NOMO-1 treated with dmso at 0.1 percent for 144 hours (cell line): ENCODE data around the gene SAP30BP.

Experiments used
- DNase-seq: peaks from one replicate; lab custom pipeline; 2025; ENCODE audit not compliant: unreplicated experiment; lab: John Stamatoyannopoulos, UW

The SAP30BP gene

GRCh38 chr17:75737133-75737962 lies 70.2 kb downstream of the SAP30BP start:
- DNase-seq: no peak

GRCh38 chr17:75738218-75738802 lies 71.2 kb downstream of the SAP30BP start:
- peak; percentile 67 for DNase-seq

GRCh38 chr17:75739174-75739573 lies 72.0 kb downstream of the SAP30BP start:
- DNase-seq: no peak

- no peak for DNase-seq
Measured at GRCh38 chr17:75739801-75740200, 72.7 kb downstream of the SAP30BP start.

- no peak for DNase-seq
Measured at GRCh38 chr17:75740215-75740614, 73.1 kb downstream of the SAP30BP start.

GRCh38 chr17:75740631-75741077 lies 73.5 kb downstream of the SAP30BP start:
- no peak for DNase-seq

GRCh38 chr17:75742337-75742736 lies 75.2 kb downstream of the SAP30BP start:
- DNase-seq: no peak

GRCh38 chr17:75743625-75744206 lies 76.6 kb downstream of the SAP30BP start:
- no peak for DNase-seq

- DNase-seq: no peak
Measured at GRCh38 chr17:75748706-75749105, 81.6 kb downstream of the SAP30BP start.

- DNase-seq: peak; percentile 31
Measured at GRCh38 chr17:75749545-75750389, 82.6 kb downstream of the SAP30BP start.

- DNase-seq: no peak
Measured at GRCh38 chr17:75750661-75751423, 83.7 kb downstream of the SAP30BP start.

GRCh38 chr17:75751676-75752404 lies 84.7 kb downstream of the SAP30BP start:
- no peak for DNase-seq

- no peak for DNase-seq
Measured at GRCh38 chr17:75752405-75752709, 85.2 kb downstream of the SAP30BP start.

GRCh38 chr17:75752802-75753513 lies 85.8 kb downstream of the SAP30BP start:
- no peak for DNase-seq

GRCh38 chr17:75753514-75754377 lies 86.6 kb downstream of the SAP30BP start:
- DNase-seq: peak; percentile 72

- DNase-seq: no peak
Measured at GRCh38 chr17:75754378-75755204, 87.5 kb downstream of the SAP30BP start.

- DNase-seq: no peak
Measured at GRCh38 chr17:75755205-75755901, 88.2 kb downstream of the SAP30BP start.
